ENCODE measurements around the gene LRRC41.
"Not testable (repeated sequence)": the region's sequence is repeated elsewhere in the genome, so short reads cannot be mapped to it uniquely, and the experiment has no call there.

DNA sequence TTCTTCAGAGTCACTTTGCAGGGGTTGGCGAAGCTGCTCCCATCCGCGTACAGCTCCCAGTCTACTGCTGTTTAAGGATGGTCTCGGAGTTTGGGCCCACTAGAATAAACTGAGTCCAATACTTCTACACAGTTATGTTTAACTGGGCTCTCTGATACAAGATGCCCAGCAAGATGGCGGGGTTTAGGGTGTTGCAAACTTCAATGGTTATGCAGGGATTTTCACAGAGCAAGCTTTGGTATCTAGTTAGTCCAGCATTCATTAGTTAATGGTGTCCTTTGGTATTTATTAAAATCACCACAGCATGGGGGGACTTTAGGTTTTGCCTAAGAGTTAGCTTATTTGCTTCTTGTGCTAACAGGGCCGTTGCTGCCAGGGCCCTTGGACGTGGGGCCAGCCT lies 24.8 kb upstream of the LRRC41 start:
- TF ChIP-seq, protein P1, sequence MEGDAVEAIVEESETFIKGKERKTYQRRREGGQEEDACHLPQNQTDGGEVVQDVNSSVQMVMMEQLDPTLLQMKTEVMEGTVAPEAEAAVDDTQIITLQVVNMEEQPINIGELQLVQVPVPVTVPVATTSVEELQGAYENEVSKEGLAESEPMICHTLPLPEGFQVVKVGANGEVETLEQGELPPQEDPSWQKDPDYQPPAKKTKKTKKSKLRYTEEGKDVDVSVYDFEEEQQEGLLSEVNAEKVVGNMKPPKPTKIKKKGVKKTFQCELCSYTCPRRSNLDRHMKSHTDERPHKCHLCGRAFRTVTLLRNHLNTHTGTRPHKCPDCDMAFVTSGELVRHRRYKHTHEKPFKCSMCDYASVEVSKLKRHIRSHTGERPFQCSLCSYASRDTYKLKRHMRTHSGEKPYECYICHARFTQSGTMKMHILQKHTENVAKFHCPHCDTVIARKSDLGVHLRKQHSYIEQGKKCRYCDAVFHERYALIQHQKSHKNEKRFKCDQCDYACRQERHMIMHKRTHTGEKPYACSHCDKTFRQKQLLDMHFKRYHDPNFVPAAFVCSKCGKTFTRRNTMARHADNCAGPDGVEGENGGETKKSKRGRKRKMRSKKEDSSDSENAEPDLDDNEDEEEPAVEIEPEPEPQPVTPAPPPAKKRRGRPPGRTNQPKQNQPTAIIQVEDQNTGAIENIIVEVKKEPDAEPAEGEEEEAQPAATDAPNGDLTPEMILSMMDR (conservative IDR thresholded peaks at IDR 0.05 in 1 of 2, IDR thresholded peaks at IDR 0.05 in 1 of 2; ENCODE audit: extremely low read depth in 1 of 2, insufficient read depth in 1 of 2, low read depth in 1 of 2, low read length in 2 of 2) = not testable (repeated sequence)
- TF ChIP-seq EZH2 (IDR thresholded peaks at IDR 0.05; ENCODE audit: borderline replicate concordance, low read length) = not testable (repeated sequence)

All from mammary epithelial cell (primary cell).